Astrocyte (in vitro differentiated cells and primary cell): ENCODE results near the gene MYH9.

ENCODE experiments used
- CTCF ChIP-seq: IDR thresholded peaks from 2 replicates; pipeline ENCODE4 v1.5.1; 2011; ENCODE audit warnings: low read depth, mild to moderate bottlenecking, inconsistent platforms, low read length, moderate library complexity; ENCODE audit not compliant: insufficient read depth
- EZH2 ChIP-seq: IDR thresholded peaks from 2 replicates; pipeline ENCODE4 v1.6.1; 2012; ENCODE audit warnings: mild to moderate bottlenecking, low read length, inconsistent platforms; ENCODE audit not compliant: insufficient read depth

GRCh38 chr22:36395915-36396314 lies 8.1 kb upstream of the MYH9 start:
- TF ChIP-seq EZH2 (no peak), CTCF (no peak)
